Muscle layer of duodenum (tissue), 2 donors: ENCODE results near the gene SCARF2.
"Not testable (repeated sequence)": the region's sequence is repeated elsewhere in the genome, so short reads cannot be mapped to it uniquely, and the experiment has no call there.

Experiments
- H3K27ac ChIP-seq: one replicate; pipeline ENCODE4 v1.7.0; 2013; ENCODE audit warnings: mild to moderate bottlenecking, low read length
- H3K27me3 ChIP-seq: one replicate; pipeline ENCODE4 v1.7.0; 2013; ENCODE audit warnings: low read depth, mild to moderate bottlenecking, control low read depth, low read length
- H3K36me3 ChIP-seq, 2 donors: one replicate each; pipeline ENCODE4 v1.7.0; 2013; ENCODE audit warnings: low read length in 2 of 2, control low read depth in 1 of 2, mild to moderate bottlenecking in 1 of 2; ENCODE audit not compliant: insufficient read depth in 2 of 2, control insufficient read depth in 1 of 2
- H3K4me1 ChIP-seq, 2 donors: one replicate each; pipeline ENCODE4 v1.7.0; 2013; ENCODE audit warnings: low read length in 2 of 2, mild to moderate bottlenecking in 2 of 2, control low read depth in 1 of 2, moderate library complexity in 1 of 2; ENCODE audit not compliant: insufficient read depth in 2 of 2, control insufficient read depth in 1 of 2
- H3K4me3 ChIP-seq, 2 donors: one replicate each; pipeline ENCODE4 v1.7.0; 2013; ENCODE audit warnings: low read length in 2 of 2, low read depth in 1 of 2, mild to moderate bottlenecking in 1 of 2
- H3K9me3 ChIP-seq, 2 donors: one replicate each; pipeline ENCODE4 v1.7.0; 2013; ENCODE audit warnings: low read length in 2 of 2, control low read depth in 1 of 2, mild to moderate bottlenecking in 1 of 2; ENCODE audit not compliant: control insufficient read depth in 1 of 2
- donor health status: healthy.

SCARF2 gene

GRCh38 chr22:20458530-20459151 lies 21.0 kb upstream of the SCARF2 start:
- H3K36me3 ChIP-seq: peaks cover 8 to 33% of the 10 kb centered on the region in 2 donors
- H3K27ac ChIP-seq: no peak overlapping the region
- no peaks in the 10 kb centered on the region for H3K27me3 ChIP-seq
- peaks cover 3 to 8% of the 10 kb centered on the region in 2 donors for H3K4me1 ChIP-seq
- no peak overlapping the region for H3K4me3 ChIP-seq
- no peaks in the 10 kb centered on the region for H3K9me3 ChIP-seq

GRCh38 chr22:20457506-20458240 lies 20.0 kb upstream of the SCARF2 start:
- H3K4me1 ChIP-seq: no peaks in the 10 kb centered on the region
- no peaks in the 10 kb centered on the region for H3K27me3 ChIP-seq
- no peak overlapping the region for H3K4me3 ChIP-seq
- no peaks in the 10 kb centered on the region for H3K9me3 ChIP-seq
- peaks cover 8 to 31% of the 10 kb centered on the region in 2 donors for H3K36me3 ChIP-seq
- H3K27ac ChIP-seq: no peak overlapping the region

GRCh38 chr22:20456722-20457076 lies 19.1 kb upstream of the SCARF2 start:
- peaks cover 10 to 36% of the 10 kb centered on the region in 2 donors for H3K36me3 ChIP-seq
- no peaks in the 10 kb centered on the region for H3K4me1 ChIP-seq
- H3K9me3 ChIP-seq: no peaks in the 10 kb centered on the region
- no peak overlapping the region for H3K4me3 ChIP-seq
- no peak overlapping the region for H3K27ac ChIP-seq
- H3K27me3 ChIP-seq: no peaks in the 10 kb centered on the region

GRCh38 chr22:20456064-20456721 lies 18.6 kb upstream of the SCARF2 start:
- Histone ChIP-seq H3K27ac (no peak overlapping the region), H3K4me1 (no peaks in the 10 kb centered on the region), H3K27me3 (no peaks in the 10 kb centered on the region), H3K9me3 (no peaks in the 10 kb centered on the region), H3K36me3 (peaks cover 15 to 42% of the 10 kb centered on the region in 2 donors), H3K4me3 (no peak overlapping the region)

DNA sequence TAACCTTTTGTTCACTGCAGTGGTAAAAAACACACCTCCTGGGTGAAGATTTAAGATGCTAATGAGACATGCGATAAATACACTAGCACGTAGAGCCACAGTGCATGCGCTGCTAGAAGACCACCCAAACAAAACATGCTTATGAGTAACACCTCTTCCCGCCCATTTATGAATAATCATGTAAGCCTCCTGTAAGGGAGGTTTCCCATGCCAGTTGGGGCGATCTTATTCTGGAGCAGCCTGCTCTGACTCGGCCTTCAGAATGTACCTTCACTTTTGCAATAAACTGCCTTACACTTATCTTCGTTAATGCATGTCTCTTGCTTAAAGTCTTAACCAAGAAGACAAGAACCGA lies 18.1 kb upstream of the SCARF2 start:
- no peaks in the 10 kb centered on the region for H3K4me1 ChIP-seq
- peaks cover 15 to 43% of the 10 kb centered on the region in 2 donors for H3K36me3 ChIP-seq
- no peak overlapping the region for H3K4me3 ChIP-seq
- H3K27ac ChIP-seq: no peak overlapping the region
- no peaks in the 10 kb centered on the region for H3K9me3 ChIP-seq
- H3K27me3 ChIP-seq: no peaks in the 10 kb centered on the region

GRCh38 chr22:20453222-20453621 lies 15.6 kb upstream of the SCARF2 start:
- Histone ChIP-seq H3K4me3 (no peak overlapping the region), H3K36me3 (peaks cover 15 to 33% of the 10 kb centered on the region in 2 donors), H3K9me3 (no peaks in the 10 kb centered on the region), H3K4me1 (no peaks in the 10 kb centered on the region), H3K27me3 (no peaks in the 10 kb centered on the region), H3K27ac (no peak overlapping the region)

DNA sequence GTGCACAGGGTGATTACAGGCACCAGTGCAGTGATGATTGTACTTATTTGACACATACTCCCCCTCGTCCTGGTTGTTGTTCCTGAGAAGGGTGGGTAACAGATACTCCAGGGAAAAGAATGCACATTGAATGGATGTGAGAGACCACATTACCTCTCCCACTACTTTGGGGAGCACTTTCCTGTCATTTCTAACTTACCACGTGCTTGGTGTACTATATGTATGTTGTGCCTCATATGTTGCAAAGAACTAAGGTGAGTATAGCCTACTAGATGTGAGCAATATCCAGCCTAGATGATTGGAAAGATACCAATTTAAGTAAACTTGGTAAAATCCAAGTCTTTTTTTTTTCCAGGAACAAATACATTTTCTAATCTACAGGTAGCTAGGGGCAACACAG lies 14.3 kb upstream of the SCARF2 start:
- Histone ChIP-seq H3K27me3 (no peaks in the 10 kb centered on the region), H3K9me3 (no peaks in the 10 kb centered on the region), H3K4me1 (no peaks in the 10 kb centered on the region), H3K27ac (no peak overlapping the region), H3K36me3 (peaks cover 7 to 21% of the 10 kb centered on the region in 2 donors), H3K4me3 (no peak overlapping the region)

GRCh38 chr22:20451129-20451778 lies 13.6 kb upstream of the SCARF2 start:
- H3K4me3 ChIP-seq, H3K27ac ChIP-seq, H3K27me3 ChIP-seq, H3K9me3 ChIP-seq, H3K4me1 ChIP-seq: not testable (repeated sequence)
- peaks cover 9 to 22% of the 10 kb centered on the region in 2 donors for H3K36me3 ChIP-seq

DNA sequence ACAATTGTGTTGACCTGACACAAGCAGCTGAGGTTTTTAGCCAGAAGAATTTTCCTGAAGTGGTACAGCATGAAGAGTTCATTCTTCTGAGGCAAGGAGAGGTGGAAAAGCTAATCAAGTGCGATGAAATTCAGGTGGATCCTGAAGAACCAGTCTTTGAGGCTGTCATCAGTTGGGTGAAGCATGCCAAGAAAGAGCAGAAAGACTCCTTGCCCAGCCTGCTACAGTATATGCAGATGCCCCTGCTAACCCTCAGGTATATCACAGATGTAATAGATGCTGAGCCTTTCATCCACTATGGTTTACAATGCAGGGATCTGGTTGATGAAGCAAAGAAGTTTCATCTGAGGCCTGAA lies 12.9 kb upstream of the SCARF2 start:
- Histone ChIP-seq H3K9me3 (no peaks in the 10 kb centered on the region), H3K36me3 (peaks cover 14 to 30% of the 10 kb centered on the region in 2 donors), H3K27ac (no peak overlapping the region), H3K27me3 (no peaks in the 10 kb centered on the region), H3K4me3 (no peak overlapping the region), H3K4me1 (no peaks in the 10 kb centered on the region)

DNA sequence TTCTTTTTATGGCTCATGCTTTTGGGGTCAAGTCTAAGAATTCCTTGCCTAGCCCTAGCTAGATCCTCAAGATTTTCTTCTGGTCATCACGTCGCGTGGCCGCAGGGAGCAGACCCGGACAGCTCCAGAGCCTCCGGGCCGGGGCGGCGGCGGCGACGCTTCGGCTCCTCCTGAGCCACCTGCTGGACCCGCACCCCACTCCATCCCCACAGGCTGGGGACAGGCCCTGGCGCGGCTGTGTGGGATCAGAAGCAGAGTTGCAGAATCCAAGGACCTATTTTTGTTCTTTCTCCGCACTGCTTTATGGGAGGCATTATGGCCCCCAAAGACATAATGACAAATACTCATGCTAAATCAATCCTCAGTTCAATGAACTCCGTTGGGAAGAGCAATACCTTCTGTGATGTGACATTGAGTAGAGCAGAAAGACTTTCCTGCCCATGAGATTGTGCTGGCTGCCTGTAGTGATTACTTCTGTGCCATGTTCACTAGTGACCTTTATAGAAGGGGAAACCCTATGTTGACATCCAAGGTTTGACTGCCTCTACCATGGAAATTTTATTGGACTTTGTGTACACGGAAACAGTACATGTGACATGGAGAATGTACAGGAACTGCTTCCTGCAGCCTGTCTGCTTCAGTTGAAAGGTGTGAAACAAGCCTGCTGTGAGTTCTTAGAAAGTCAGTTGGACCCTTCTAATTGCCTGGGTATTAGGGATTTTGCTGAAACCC lies 12.4 kb upstream of the SCARF2 start:
- no peaks in the 10 kb centered on the region for H3K9me3 ChIP-seq
- H3K27ac ChIP-seq: no peak overlapping the region
- no peaks in the 10 kb centered on the region for H3K4me1 ChIP-seq
- no peaks in the 10 kb centered on the region for H3K27me3 ChIP-seq
- no peak overlapping the region for H3K4me3 ChIP-seq
- peaks cover 14 to 33% of the 10 kb centered on the region in 2 donors for H3K36me3 ChIP-seq

GRCh38 chr22:20448630-20449029 lies 11.0 kb upstream of the SCARF2 start:
- no peak overlapping the region for H3K4me3 ChIP-seq
- peaks cover 17 to 44% of the 10 kb centered on the region in 2 donors for H3K36me3 ChIP-seq
- H3K9me3 ChIP-seq: no peaks in the 10 kb centered on the region

More at GRCh38 chr22:20448630-20449029, 11.0 kb upstream of the SCARF2 start:
- H3K27me3 ChIP-seq: no peaks in the 10 kb centered on the region
- no peak overlapping the region for H3K27ac ChIP-seq
- H3K4me1 ChIP-seq: no peaks in the 10 kb centered on the region
